Stimulated activated CD8-positive, alpha-beta memory T cell treated with anti-CD3 and anti-CD28 coated beads, Interleukin-7, amount 100 ng/mL, for 4 hours (primary cell): ENCODE results near the gene TSPYL2.

Source experiments
- DNase-seq, 2 donors: peaks; one replicate each; pipeline ENCODE4 v3.0.0-alpha.2; 2020; ENCODE audit warnings: low read depth in 2 of 2

The TSPYL2 gene

DNA sequence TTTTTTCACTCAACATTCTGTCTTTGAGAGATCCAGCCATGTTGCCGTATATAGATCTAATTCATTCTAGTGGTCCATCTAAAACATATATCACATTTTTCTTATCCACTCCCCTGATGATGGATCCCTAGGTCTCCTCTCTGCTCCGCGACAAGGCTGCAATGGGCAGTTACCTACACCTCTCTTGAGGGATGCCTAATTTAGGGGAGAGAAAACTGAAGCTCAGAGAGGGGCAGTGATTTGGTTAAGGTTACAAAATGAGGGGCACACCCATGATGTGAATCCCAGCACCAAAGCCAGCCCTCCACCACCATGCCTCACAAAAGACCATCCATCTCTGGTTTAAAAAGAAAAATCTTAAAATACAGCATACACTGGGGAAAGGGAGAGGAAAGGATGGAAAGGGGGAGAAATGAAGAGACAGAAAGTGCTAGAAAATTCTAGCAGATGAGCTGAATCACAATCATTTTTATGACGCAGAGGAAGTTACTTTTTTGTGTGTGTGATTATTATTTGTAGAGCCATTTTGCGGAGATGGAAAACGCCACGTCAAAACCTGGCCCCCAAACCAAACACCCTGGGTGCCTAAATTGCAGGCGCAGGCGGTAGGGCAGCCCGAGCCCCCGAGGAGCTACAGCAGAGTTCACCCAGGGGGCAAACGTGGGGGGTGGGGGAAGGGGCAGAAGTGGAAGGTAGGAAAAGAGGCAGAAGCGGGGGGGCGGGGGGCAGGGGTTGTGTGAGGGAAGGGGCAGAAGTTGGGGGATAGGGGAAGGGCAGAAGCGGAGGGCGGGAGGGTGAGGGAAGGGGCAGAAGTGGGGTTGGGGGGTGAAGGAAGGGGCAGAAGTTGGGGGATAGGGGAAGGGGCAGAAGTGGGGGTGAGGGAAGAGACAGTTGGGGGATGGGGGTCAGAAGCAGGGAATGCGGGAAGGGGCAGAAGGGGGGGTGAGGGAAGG lies 1.3 kb upstream of the TSPYL2 start:
- DNase-seq: peak in 1 of 2 donors; percentile 27

DNA sequence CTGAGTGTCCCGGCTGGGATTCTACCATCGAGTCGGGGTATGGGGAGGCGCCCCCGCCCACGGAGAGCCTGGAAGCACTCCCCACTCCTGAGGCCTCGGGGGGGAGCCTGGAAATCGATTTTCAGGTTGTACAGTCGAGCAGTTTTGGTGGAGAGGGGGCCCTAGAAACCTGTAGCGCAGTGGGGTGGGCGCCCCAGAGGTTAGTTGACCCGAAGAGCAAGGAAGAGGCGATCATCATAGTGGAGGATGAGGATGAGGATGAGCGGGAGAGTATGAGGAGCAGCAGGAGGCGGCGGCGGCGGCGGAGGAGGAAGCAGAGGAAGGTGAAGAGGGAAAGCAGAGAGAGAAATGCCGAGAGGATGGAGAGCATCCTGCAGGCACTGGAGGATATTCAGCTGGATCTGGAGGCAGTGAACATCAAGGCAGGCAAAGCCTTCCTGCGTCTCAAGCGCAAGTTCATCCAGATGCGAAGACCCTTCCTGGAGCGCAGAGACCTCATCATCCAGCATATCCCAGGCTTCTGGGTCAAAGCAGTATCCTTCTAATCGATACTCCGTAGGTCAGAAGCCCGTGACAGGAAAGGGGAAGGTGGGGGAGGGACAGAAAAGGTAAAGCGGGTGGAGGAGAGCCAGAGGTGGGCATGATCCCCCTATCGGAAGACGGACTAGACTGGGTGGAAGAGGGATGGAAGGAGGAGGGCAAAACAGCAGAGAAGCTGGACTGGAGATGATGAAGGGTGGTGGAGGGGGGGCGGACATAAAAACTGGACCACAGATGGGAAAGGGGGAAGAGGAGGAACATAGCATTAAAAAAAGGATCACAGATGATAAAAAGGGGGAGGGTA lies 828 bp downstream of the TSPYL2 start:
- no peak for DNase-seq

DNA sequence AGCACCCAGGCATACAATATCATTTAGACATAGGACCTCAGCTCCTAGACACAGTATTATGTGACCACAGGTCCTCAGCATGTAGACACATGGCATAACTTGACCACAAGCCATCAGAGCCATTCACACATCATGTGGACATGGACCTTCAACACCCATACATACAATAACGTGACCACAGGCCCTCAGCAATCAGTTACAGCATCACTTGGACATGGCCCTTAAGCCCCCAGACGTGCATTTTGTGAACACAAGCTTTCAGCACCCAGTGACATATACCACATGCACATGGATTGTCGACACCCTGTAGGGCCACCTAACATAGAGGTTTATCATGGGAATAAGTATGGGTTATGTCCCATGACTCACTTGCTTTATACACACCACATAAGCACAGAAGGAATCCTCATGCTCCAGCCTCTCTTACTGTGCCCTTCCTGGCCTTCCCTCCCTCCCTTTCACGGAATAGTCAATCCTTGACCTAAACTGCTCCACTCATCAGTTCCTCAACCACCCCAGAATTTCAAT lies 1.9 kb downstream of the TSPYL2 start:
- no peak for DNase-seq

DNA sequence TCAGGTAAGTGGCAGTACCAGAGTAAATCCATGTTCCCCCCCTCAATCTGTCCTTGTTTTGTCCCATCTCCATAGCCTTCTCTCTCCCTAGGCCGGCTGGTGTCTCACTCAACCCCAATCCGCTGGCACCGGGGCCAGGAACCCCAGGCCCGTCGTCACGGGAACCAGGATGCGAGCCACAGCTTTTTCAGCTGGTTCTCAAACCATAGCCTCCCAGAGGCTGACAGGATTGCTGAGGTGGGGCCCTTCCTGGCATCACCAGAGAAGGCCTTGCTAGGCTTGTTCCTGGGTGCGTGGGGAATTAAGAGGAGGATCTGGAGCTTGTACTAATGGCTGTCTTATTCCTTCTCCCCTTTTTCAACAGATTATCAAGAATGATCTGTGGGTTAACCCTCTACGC lies 2.7 kb downstream of the TSPYL2 start:
- DNase-seq: no peak

- no peak for DNase-seq
Measured at GRCh38 chrX:53085661-53086229, 3.6 kb downstream of the TSPYL2 start.

DNA sequence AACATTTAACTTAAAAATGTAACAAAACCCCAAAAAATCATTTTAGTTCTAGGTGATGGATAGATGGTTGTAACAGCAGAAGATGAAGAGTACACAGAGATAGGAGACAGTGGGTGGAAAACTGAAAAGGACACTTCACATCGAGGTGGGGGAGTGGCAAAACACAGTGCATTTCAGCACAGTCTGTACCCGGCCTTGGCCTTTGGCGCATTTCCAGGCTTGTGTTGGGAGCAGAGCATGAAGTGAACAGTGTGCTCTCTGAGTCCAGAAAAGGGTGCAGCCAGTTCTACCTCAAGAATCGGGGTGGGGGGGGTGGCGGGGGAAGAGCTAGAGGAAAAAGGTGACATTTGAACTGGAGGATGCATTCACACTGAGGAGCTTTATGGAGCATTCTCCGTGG lies 4.3 kb downstream of the TSPYL2 start:
- no peak for DNase-seq

DNA sequence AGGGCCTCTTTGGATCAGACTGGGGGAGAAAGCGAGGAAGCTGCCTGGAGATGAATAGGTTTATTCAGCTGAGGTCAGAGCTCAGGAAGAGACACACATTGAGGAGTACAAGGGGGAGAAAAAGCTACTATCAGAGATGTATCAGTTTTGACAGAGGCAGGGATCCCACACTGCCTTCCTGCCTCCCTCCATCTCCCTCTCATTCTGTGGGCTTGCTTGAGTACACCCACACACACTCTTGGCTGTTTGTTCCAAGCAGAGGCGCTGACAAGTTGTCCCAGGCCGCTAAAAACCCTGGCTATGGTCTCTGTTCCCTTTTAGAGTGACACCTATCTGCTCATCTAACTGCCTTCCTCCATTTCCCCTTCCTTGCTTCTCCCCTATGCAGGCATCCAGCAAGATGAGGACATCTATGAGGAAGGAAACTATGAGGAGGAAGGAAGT lies 5.2 kb downstream of the TSPYL2 start:
- DNase-seq: no peak

DNA sequence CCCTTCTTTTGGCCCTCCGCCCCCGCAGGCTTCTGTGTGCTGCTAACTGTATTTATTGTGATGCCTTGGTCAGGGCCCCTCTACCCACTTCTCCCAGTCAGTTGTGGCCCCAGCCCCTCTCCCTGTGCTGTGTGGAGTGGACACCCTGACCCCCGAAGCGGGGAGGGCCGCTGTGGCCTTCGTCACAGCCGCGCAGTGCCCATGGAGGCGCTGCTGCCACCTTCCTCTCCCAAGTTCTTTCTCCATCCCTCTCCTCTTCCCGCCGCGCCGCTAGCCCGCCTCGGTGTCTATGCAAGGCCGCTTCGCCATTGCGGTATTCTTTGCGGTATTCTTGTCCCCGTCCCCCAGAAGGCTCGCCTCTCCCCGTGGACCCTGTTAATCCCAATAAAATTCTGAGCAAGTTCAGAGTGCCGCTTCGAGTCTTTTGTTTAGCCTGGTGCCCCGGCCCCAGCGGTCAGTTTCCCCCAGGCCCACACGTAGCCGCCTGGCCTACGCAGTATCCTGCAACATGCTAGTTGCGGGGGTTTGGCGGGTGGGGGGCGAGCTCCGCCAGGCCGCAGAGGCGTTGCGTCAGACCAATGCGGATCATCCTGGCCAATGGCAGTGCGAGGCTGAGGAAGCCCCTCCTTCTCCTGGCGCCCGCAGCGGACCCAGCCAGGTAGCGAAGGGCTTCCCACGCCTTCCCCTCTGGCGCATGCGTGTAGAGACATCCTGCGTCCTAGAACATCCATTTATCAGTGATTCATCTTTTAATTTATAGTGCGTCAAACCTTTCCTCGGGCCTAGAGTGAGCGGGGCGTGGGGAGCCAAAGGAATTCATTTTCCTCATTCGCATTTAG lies 6.2 kb downstream of the TSPYL2 start:
- DNase-seq: peak; percentile 74 to 80

DNA sequence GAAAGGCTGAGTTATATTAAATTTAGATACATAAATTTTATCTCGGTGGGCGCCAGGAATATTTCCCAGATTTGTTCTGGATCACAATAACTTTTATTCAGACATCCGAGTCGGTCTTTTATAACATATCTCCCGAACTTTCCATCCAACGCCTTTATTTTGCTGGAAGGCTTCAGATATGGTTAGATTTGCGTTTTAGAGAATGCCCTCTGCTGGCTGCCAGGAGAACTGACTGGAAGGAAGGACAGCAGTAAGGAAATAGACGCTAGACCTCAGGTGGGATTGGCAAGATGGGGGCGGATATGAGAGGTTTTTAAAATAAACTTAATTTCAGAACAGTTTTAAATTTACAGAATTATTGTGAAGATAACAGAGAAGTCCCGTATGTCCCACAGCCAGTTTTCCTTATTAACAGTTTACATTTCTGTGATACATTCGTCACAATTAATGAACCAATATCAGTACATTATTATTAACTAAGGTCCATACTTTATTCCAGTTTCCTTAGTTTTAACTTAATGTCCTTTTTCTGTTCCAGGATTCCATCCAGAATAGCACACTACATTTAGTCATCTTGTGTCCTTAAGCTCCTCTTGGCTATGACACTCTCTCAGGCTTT lies 7.2 kb downstream of the TSPYL2 start:
- DNase-seq: no peak

- no peak for DNase-seq
Measured at GRCh38 chrX:53089925-53090324, 7.8 kb downstream of the TSPYL2 start.

GRCh38 chrX:53091354-53091753 lies 9.2 kb downstream of the TSPYL2 start:
- DNase-seq: no peak

- DNase-seq: peak; percentile 41 to 64
Measured at GRCh38 chrX:53093177-53093655, 11.0 kb downstream of the TSPYL2 start.

- DNase-seq: peak; percentile 62
Measured at GRCh38 chrX:53093748-53094581, 11.8 kb downstream of the TSPYL2 start, which contains the start of gene KANTR. KANTR (plus strand) TSS chrX:53094142; CDS start chrX:53124273, 30,131 bp downstream.

- DNase-seq: no peak
Measured at GRCh38 chrX:53094582-53094905, 12.4 kb downstream of the TSPYL2 start.

DNA sequence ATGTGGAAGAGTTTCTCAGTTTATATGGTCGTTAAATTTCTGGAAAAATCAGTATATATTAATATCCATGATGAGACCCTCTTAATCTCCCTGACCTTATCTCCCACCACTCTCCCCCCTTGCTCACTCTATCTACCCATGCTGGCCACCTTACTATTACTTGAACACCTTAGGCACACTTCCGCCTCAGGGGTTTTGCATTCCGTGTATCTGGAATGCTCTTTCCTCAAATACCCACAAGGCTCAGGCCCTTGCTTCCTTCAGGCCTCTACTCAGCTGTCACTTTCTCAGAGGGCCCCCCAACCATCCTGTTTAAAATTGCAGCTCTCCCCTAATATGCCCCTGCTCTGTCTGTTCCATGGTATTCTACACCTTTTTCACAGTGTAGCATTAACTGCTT lies 13.6 kb downstream of the TSPYL2 start:
- DNase-seq: no peak

DNA sequence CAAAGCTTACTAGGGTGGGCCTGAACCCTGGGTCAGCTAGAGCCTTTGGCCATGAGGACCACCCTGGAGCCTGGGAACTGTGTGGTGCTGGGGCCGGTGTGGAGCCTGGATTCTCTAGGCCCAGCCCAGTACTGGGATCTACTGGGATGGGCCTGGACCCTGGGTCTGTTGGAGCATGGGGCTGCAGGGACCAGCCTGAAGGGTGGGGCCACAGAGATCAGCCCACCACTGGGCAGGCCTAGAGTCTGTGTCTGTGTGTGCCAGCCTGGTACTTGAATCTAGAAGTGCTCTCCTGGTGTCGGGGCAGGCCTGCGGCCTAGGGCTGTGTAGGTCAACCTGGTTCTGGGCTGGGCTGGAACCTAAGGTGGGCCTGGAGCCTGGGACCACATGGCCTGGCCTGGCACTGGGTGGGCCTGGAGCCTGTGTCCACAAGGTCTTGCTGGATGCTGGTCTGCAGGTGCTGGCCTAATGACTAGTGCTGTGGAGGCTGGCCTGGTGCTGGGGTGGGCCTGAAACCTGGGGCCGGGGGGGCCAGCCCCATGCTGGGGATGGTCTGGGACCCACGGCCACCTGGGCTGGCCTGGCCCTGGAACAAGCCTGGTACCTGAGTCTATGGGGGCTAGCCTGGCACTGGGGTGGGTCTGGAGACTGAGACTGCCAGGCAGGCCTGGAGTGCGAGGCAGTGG lies 32.8 kb downstream of the TSPYL2 start:
- no peak for DNase-seq

GRCh38 chrX:53115550-53115874 lies 33.3 kb downstream of the TSPYL2 start:
- DNase-seq: no peak

DNA sequence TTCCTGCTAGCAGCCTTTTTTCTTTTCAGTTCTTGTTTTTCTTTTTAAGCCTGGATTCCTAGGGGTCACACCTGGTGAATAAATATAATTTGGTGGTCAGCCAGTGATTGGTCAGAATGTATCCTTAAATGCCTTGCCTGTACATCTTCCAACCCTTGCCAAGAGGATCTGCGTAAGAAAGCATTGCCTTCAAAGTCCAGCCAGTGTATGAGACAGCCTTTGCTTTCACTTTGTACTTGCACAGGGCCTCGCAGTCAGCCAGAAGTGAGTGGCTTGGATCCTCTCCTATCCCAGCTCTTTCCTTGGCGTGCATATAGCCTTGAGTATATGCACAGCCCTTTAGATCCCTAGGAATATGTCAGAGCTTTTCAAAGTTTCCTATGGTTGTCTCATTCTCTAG lies 33.9 kb downstream of the TSPYL2 start:
- no peak for DNase-seq

- DNase-seq: no peak
Measured at GRCh38 chrX:53122013-53122412, 39.8 kb downstream of the TSPYL2 start.
